ENCODE results near the gene JMJD6. TPM values are rescaled to one million over a fixed set of nuclear protein-coding genes. Genes with fewer than 3 reads are reported as not detected.
A peak's percentile ranks its signal among the peaks of the same experiment; 100 is the strongest.

The JMJD6 gene
- total and polyA plus RNA-seq, 9 of the 15 experiments (the other 6 are each of a cell fraction or from before 2014, with no cell fraction given): 2.5 to 52.3 (median 36.3) TPM

DNA sequence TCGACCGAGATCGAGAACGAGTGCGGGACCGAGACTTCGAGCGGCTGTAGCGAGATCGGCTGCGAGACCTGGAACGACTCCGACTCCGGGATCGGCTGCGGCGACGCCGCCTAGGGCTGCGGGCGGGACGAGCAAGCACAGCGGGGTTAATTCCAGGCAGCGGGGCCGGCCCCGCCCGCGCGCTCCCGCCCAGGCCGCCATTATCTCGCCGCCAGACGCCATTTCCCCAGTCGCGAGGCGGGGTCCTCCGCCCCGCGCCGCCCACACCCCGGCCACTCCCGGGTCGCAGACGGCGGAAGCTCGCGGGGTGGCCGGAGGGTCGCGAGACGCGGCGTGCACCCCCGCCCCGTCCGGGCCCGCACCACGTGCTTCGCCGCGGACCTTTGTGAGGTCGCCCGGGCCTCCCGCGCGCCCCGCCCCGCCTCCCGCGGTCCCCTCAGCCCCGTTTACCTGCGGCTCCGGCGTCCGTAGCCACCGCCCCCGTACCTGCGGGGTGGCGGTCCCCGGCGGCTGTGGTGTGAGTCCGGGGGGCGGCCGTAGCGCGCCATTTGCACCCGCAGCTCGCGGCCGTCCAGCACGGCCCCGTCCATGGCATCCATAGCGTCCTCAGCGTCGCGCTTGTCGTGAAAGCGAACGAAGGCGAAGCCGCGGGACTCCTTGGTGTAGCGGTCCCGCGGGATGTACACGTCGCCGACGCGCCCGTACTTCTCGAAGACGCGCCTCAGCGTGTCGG, 10.1 kb upstream of the JMJD6 start (continued):
- TF ChIP-seq SIN3B (IDR thresholded peaks at IDR 0.05; ENCODE audit: low read depth): peak; percentile 52; the same call in 1 of the 2 replicates
- TF ChIP-seq TAL1 (IDR thresholded peaks at IDR 0.05): no peak
- TF ChIP-seq BRD4 (IDR thresholded peaks at IDR 0.05): no peak; the same call in 1 of the 2 replicates
- TF ChIP-seq GABPA (tag; conservative IDR thresholded peaks at IDR 0.05; ENCODE audit: low read depth): no peak
- TF ChIP-seq, protein P1, sequence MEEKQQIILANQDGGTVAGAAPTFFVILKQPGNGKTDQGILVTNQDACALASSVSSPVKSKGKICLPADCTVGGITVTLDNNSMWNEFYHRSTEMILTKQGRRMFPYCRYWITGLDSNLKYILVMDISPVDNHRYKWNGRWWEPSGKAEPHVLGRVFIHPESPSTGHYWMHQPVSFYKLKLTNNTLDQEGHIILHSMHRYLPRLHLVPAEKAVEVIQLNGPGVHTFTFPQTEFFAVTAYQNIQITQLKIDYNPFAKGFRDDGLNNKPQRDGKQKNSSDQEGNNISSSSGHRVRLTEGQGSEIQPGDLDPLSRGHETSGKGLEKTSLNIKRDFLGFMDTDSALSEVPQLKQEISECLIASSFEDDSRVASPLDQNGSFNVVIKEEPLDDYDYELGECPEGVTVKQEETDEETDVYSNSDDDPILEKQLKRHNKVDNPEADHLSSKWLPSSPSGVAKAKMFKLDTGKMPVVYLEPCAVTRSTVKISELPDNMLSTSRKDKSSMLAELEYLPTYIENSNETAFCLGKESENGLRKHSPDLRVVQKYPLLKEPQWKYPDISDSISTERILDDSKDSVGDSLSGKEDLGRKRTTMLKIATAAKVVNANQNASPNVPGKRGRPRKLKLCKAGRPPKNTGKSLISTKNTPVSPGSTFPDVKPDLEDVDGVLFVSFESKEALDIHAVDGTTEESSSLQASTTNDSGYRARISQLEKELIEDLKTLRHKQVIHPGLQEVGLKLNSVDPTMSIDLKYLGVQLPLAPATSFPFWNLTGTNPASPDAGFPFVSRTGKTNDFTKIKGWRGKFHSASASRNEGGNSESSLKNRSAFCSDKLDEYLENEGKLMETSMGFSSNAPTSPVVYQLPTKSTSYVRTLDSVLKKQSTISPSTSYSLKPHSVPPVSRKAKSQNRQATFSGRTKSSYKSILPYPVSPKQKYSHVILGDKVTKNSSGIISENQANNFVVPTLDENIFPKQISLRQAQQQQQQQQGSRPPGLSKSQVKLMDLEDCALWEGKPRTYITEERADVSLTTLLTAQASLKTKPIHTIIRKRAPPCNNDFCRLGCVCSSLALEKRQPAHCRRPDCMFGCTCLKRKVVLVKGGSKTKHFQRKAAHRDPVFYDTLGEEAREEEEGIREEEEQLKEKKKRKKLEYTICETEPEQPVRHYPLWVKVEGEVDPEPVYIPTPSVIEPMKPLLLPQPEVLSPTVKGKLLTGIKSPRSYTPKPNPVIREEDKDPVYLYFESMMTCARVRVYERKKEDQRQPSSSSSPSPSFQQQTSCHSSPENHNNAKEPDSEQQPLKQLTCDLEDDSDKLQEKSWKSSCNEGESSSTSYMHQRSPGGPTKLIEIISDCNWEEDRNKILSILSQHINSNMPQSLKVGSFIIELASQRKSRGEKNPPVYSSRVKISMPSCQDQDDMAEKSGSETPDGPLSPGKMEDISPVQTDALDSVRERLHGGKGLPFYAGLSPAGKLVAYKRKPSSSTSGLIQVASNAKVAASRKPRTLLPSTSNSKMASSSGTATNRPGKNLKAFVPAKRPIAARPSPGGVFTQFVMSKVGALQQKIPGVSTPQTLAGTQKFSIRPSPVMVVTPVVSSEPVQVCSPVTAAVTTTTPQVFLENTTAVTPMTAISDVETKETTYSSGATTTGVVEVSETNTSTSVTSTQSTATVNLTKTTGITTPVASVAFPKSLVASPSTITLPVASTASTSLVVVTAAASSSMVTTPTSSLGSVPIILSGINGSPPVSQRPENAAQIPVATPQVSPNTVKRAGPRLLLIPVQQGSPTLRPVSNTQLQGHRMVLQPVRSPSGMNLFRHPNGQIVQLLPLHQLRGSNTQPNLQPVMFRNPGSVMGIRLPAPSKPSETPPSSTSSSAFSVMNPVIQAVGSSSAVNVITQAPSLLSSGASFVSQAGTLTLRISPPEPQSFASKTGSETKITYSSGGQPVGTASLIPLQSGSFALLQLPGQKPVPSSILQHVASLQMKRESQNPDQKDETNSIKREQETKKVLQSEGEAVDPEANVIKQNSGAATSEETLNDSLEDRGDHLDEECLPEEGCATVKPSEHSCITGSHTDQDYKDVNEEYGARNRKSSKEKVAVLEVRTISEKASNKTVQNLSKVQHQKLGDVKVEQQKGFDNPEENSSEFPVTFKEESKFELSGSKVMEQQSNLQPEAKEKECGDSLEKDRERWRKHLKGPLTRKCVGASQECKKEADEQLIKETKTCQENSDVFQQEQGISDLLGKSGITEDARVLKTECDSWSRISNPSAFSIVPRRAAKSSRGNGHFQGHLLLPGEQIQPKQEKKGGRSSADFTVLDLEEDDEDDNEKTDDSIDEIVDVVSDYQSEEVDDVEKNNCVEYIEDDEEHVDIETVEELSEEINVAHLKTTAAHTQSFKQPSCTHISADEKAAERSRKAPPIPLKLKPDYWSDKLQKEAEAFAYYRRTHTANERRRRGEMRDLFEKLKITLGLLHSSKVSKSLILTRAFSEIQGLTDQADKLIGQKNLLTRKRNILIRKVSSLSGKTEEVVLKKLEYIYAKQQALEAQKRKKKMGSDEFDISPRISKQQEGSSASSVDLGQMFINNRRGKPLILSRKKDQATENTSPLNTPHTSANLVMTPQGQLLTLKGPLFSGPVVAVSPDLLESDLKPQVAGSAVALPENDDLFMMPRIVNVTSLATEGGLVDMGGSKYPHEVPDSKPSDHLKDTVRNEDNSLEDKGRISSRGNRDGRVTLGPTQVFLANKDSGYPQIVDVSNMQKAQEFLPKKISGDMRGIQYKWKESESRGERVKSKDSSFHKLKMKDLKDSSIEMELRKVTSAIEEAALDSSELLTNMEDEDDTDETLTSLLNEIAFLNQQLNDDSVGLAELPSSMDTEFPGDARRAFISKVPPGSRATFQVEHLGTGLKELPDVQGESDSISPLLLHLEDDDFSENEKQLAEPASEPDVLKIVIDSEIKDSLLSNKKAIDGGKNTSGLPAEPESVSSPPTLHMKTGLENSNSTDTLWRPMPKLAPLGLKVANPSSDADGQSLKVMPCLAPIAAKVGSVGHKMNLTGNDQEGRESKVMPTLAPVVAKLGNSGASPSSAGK (IDR thresholded peaks at IDR 0.05): peak; percentile 17; the same call in 1 of the 2 replicates
- TF ChIP-seq, protein P2, sequence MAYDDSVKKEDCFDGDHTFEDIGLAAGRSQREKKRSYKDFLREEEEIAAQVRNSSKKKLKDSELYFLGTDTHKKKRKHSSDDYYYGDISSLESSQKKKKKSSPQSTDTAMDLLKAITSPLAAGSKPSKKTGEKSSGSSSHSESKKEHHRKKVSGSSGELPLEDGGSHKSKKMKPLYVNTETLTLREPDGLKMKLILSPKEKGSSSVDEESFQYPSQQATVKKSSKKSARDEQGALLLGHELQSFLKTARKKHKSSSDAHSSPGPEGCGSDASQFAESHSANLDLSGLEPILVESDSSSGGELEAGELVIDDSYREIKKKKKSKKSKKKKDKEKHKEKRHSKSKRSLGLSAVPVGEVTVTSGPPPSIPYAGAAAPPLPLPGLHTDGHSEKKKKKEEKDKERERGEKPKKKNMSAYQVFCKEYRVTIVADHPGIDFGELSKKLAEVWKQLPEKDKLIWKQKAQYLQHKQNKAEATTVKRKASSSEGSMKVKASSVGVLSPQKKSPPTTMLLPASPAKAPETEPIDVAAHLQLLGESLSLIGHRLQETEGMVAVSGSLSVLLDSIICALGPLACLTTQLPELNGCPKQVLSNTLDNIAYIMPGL (CRISPR knock-in tag; IDR thresholded peaks at IDR 0.05): no peak; the same call in 1 of the 2 replicates
- TF ChIP-seq, protein P3, sequence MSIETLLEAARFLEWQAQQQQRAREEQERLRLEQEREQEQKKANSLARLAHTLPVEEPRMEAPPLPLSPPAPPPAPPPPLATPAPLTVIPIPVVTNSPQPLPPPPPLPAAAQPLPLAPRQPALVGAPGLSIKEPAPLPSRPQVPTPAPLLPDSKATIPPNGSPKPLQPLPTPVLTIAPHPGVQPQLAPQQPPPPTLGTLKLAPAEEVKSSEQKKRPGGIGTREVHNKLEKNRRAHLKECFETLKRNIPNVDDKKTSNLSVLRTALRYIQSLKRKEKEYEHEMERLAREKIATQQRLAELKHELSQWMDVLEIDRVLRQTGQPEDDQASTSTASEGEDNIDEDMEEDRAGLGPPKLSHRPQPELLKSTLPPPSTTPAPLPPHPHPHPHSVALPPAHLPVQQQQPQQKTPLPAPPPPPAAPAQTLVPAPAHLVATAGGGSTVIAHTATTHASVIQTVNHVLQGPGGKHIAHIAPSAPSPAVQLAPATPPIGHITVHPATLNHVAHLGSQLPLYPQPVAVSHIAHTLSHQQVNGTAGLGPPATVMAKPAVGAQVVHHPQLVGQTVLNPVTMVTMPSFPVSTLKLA (conservative IDR thresholded peaks at IDR 0.05): peak; percentile 42 to 69; a peak in 2 of 4 replicates
- TF ChIP-seq NBN (IDR thresholded peaks at IDR 0.05; ENCODE audit: low read depth): no peak
- 0 out of 2 replicates have a peak, but pooled peaks have one; percentile 9 for TF ChIP-seq ATF7 (IDR thresholded peaks at IDR 0.05)
- TF ChIP-seq ZNF174 (CRISPR knock-in tag; IDR thresholded peaks at IDR 0.05): no peak
- no peak for TF ChIP-seq ZNF551 (CRISPR knock-in tag; IDR thresholded peaks at IDR 0.05)
- no peak for TF ChIP-seq U2AF2 (optimal IDR thresholded peaks at IDR 0.05; ENCODE audit: low read depth, low read length)
- TF ChIP-seq ZNF184 (CRISPR knock-in tag; IDR thresholded peaks at IDR 0.05): no peak
- no peak for TF ChIP-seq YBX1 (IDR thresholded peaks at IDR 0.05)
